Measurements from ENCODE around the gene ACTBL2. TPM values are rescaled to one million over a fixed set of nuclear protein-coding genes. Genes with fewer than 3 reads are reported as not detected.

ACTBL2 gene
- total RNA-seq, 1 donor from 2014 or later, result not detected

GRCh38 chr5:57497733-57498132 lies 15.1 kb upstream of the ACTBL2 start:
- TF ChIP-seq POLR2AphosphoS5 (IDR thresholded peaks at IDR 0.05; ENCODE audit: insufficient read depth in 1 of 2, low read depth in 1 of 2) (no peak), POLR2A (IDR thresholded peaks at IDR 0.05) (no peak), CTCF (IDR thresholded peaks at IDR 0.05) (no peak)
- Histone ChIP-seq H3K27ac (no peak overlapping the region), H3K9me3 (no peaks in the 10 kb centered on the region), H3K27me3 (no peaks in the 10 kb centered on the region), H3K36me3 (no peaks in the 10 kb centered on the region), H3K4me3 (no peak overlapping the region), H3K4me1 (peaks cover 24% of the 10 kb centered on the region)
- intact Hi-C loops (cut with DNase I), result no loop called here
- DNase-seq (ENCODE audit: extremely low spot score in 2 of 2), result no peak

GRCh38 chr5:57495285-57496086 lies 12.9 kb upstream of the ACTBL2 start:
- peaks cover 17% of the 10 kb centered on the region for H3K4me1 ChIP-seq
- no peaks in the 10 kb centered on the region for H3K27me3 ChIP-seq
- TF ChIP-seq POLR2A (IDR thresholded peaks at IDR 0.05), result no peak
- TF ChIP-seq CTCF (IDR thresholded peaks at IDR 0.05), result no peak
- no peak for TF ChIP-seq POLR2AphosphoS5 (IDR thresholded peaks at IDR 0.05; ENCODE audit: insufficient read depth in 1 of 2, low read depth in 1 of 2)
- intact Hi-C loops (cut with DNase I), result no loop called here
- no peaks in the 10 kb centered on the region for H3K9me3 ChIP-seq
- no peaks in the 10 kb centered on the region for H3K36me3 ChIP-seq
- no peak for DNase-seq (ENCODE audit: extremely low spot score in 2 of 2)
- no peak overlapping the region for H3K27ac ChIP-seq
- H3K4me3 ChIP-seq, result no peak overlapping the region

- H3K27ac ChIP-seq, result no peak overlapping the region
- intact Hi-C loops (cut with DNase I), result no loop called here
- H3K4me3 ChIP-seq, result no peak overlapping the region
- H3K27me3 ChIP-seq, result no peaks in the 10 kb centered on the region
- no peak for DNase-seq (ENCODE audit: extremely low spot score in 2 of 2)
- peaks cover 17% of the 10 kb centered on the region for H3K4me1 ChIP-seq
- no peaks in the 10 kb centered on the region for H3K36me3 ChIP-seq
- H3K9me3 ChIP-seq, result no peaks in the 10 kb centered on the region
- peak in 1 of 2 donors; percentile 39 for TF ChIP-seq POLR2AphosphoS5 (IDR thresholded peaks at IDR 0.05; ENCODE audit: insufficient read depth in 1 of 2, low read depth in 1 of 2)
- TF ChIP-seq CTCF (IDR thresholded peaks at IDR 0.05), result no peak
Observed at GRCh38 chr5:57494104-57495098, 11.8 kb upstream of the ACTBL2 start.

- Histone ChIP-seq H3K36me3 (no peaks in the 10 kb centered on the region), H3K27ac (no peak overlapping the region), H3K4me3 (no peak overlapping the region), H3K27me3 (no peaks in the 10 kb centered on the region), H3K9me3 (no peaks in the 10 kb centered on the region), H3K4me1 (peaks cover 17% of the 10 kb centered on the region)
- no peak for DNase-seq (ENCODE audit: extremely low spot score in 2 of 2)
- TF ChIP-seq POLR2AphosphoS5 (IDR thresholded peaks at IDR 0.05; ENCODE audit: insufficient read depth in 1 of 2, low read depth in 1 of 2) (no peak), CTCF (IDR thresholded peaks at IDR 0.05) (no peak), POLR2A (IDR thresholded peaks at IDR 0.05) (no peak)
- intact Hi-C loops (cut with DNase I), result no loop called here
Observed at GRCh38 chr5:57493034-57493433, 10.4 kb upstream of the ACTBL2 start.

All from vagina (tissue), 2 donors.